Measurements from ENCODE around the gene PTPRR. TPM values are rescaled to one million over a fixed set of nuclear protein-coding genes. Genes with fewer than 3 reads are reported as not detected.

The PTPRR gene
- total and polyA plus RNA-seq, 2 of the 13 experiments (the other 11 are each of a cell fraction or from before 2014, with no cell fraction given): not detected

GRCh38 chr12:70774055-70774454, 146.5 kb downstream of the PTPRR start:
- H3K27ac ChIP-seq (ENCODE audit: extremely low read length, insufficient read depth, low read length): no peak overlapping the region
- DNase-seq (ENCODE audit: low spot score) (no peak), FAIRE-seq (no peak), ATAC-seq (no peak)
- no peak for TF ChIP-seq ZFP37 (CRISPR knock-in tag; IDR thresholded peaks at IDR 0.05; ENCODE audit: borderline replicate concordance)
- no peak for TF ChIP-seq ZNF597 (CRISPR knock-in tag; IDR thresholded peaks at IDR 0.05)
- TF ChIP-seq ZNF746 (CRISPR knock-in tag; IDR thresholded peaks at IDR 0.05): no peak
- no peak for TF ChIP-seq ZNF737 (CRISPR knock-in tag; IDR thresholded peaks at IDR 0.05; ENCODE audit: borderline replicate concordance)
- TF ChIP-seq PHF5A (CRISPR knock-in tag; IDR thresholded peaks at IDR 0.05; ENCODE audit: low read depth, unreplicated experiment): no peak
- TF ChIP-seq MAFK (conservative IDR thresholded peaks at IDR 0.05 in 1 of 2, IDR thresholded peaks at IDR 0.05 in 1 of 2; ENCODE audit: low read length in 2 of 2): no peak
- TF ChIP-seq ZNF562 (CRISPR knock-in tag; IDR thresholded peaks at IDR 0.05; ENCODE audit: borderline replicate concordance): no peak
- no peak for TF ChIP-seq CREB3 (CRISPR knock-in tag; IDR thresholded peaks at IDR 0.05)
- TF ChIP-seq ZMAT3 (CRISPR knock-in tag; conservative IDR thresholded peaks at IDR 0.05): no peak
- TF ChIP-seq HNRNPH1 (optimal IDR thresholded peaks at IDR 0.05; ENCODE audit: low read depth, low read length): no peak
- TF ChIP-seq CREB1 (IDR thresholded peaks at IDR 0.05): no peak
- no peak for TF ChIP-seq CREB1 (CRISPR knock-in tag; IDR thresholded peaks at IDR 0.05)
- TF ChIP-seq AKAP8 (CRISPR knock-in tag; IDR thresholded peaks at IDR 0.05): no peak
- TF ChIP-seq HNF1B (CRISPR knock-in tag; IDR thresholded peaks at IDR 0.05): no peak
- in situ Hi-C loops (cut with HindIII; ENCODE audit: extremely low pct_ligation_motif_present, low pct_unique_long_range_greater_than_20kb): no loop called here
- no peak overlapping the region for H2AFZ ChIP-seq (ENCODE audit: low read length)
- H3K9ac ChIP-seq (ENCODE audit: insufficient read depth, low read depth, low read length): no peak overlapping the region
- no peak overlapping the region for H3K4me3 ChIP-seq (replicated peaks in 1 of 3; ENCODE audit: insufficient read depth in 1 of 3, low read depth in 2 of 3, low read length in 3 of 3)
- no peaks in the 10 kb centered on the region for H3K9me3 ChIP-seq (ENCODE audit: low read length)
- H4K20me1 ChIP-seq (ENCODE audit: insufficient read depth, low read length): no peaks in the 10 kb centered on the region
- BruUV-seq (replicated peaks): no TSS peak
- H3K4me2 ChIP-seq (ENCODE audit: low read depth, low read length): no peak overlapping the region
- no peaks in the 10 kb centered on the region for H3K36me3 ChIP-seq (replicated peaks in 1 of 2; ENCODE audit: control insufficient read depth in 1 of 2, insufficient read depth in 2 of 2, low read length in 2 of 2)
- ChIA-PET CTCF (ENCODE audit: low intra/inter-chr PET ratio, low total read pairs) (no interaction called here), POLR2A (no interaction called here)
- H3K79me2 ChIP-seq (ENCODE audit: insufficient read depth, low read length): no peaks in the 10 kb centered on the region
- no peaks in the 10 kb centered on the region for H3K27me3 ChIP-seq (ENCODE audit: control insufficient read depth in 1 of 2, insufficient read depth in 2 of 2, low read length in 2 of 2)
- no peaks in the 10 kb centered on the region for H3K4me1 ChIP-seq (ENCODE audit: insufficient read depth, low read length)
- intact Hi-C loops (cut with micrococcal nuclease; ENCODE audit: unreplicated experiment): no loop called here

Data from HepG2 (cell line).